Adrenal gland (tissue), 19 donors: ENCODE data around the gene SNX5. TPM values are rescaled to one million over a fixed set of nuclear protein-coding genes. Genes with fewer than 3 reads are reported as not detected.
A peak's percentile ranks its signal among the peaks of the same experiment; 100 is the strongest.

Experiments
- DNase-seq, 7 donors: peaks; one replicate each; pipeline ENCODE4 v3.0.0-alpha.2; 2019 to 2020
- H3K27ac ChIP-seq, 5 donors: fragments of 200-600 bp; sonication (generic) in 4 of 5; 1 replicate in 3 of 5; 2 replicates in 2 of 5; pipeline versions ENCODE4 v1.5.1 to v1.8.0; 2016 to 2020; ENCODE audit warnings: mild to moderate bottlenecking in 1 of 5
- H3K27me3 ChIP-seq: fragments of 200-600 bp; 2 replicates; pipeline ENCODE4 v1.8.0; 2021
- H3K36me3 ChIP-seq, 2 donors: fragments of 200-600 bp; replicated peaks in 1 of 2; 1 replicate in 1 of 2; 2 replicates in 1 of 2; pipeline versions ENCODE4 v1.5.1 to v1.8.0; 2018 to 2022
- H3K4me1 ChIP-seq, 2 donors: fragments of 200-600 bp; replicated peaks in 1 of 2; 1 replicate in 1 of 2; 2 replicates in 1 of 2; pipeline versions ENCODE4 v1.5.1 to v1.8.0; 2018 to 2021
- H3K4me3 ChIP-seq, 4 donors: fragments of 200-600 bp; sonication (generic) in 3 of 4; one replicate each; pipeline ENCODE4 v1.5.1; 2016 to 2018
- H3K9me3 ChIP-seq, 3 donors: fragments of 200-600 bp; sonication (generic) in 1 of 3; replicated peaks in 1 of 3; 1 replicate in 2 of 3; 2 replicates in 1 of 3; pipeline versions ENCODE4 v1.5.1 to v1.8.0; 2016 to 2021
- CTCF ChIP-seq, 6 experiments: fragments of 450-650 bp in 4 of 6; fragments of 200-600 bp in 2 of 6; sonication (generic) in 1 of 6; IDR thresholded peaks; 1 replicate in 5 of 6; 2 replicates in 1 of 6; pipeline versions ENCODE4 v1.5.1 to v1.8.0; 2016 to 2021; ENCODE audit warnings: antibody characterized with exemption in 6 of 6, mild to moderate bottlenecking in 2 of 6, moderate library complexity in 1 of 6
- POLR2A ChIP-seq, 2 donors: fragments of 450-650 bp; IDR thresholded peaks; one replicate each; pipeline ENCODE4 v1.6.1; 2017; ENCODE audit warnings: antibody characterized with exemption in 2 of 2, mild to moderate bottlenecking in 2 of 2, moderate library complexity in 1 of 2
- WGBS, 4 donors: extraction: QIAGEN DNeasy Blood & Tissue Kit in 2 of 4; methylation state at CpG; one replicate each; pipeline versions ENCODE4 v1.1.5 to v1.1.7; 2013 to 2017; 5-methylcytosine and 5-hydroxymethylcytosine counted together
- intact Hi-C, 2 donors: fragments of 100-400 bp; cut with DNase I; formaldehyde crosslinking; loops; one replicate each; pipeline versions ENCODE4 v1.14.1 to v1.15.0; 2022 to 2023
- long read RNA-seq, 10 donors: library from polyadenylated mRNA in 3 of 10; unstranded in 2 of 10; stranded (forward) in 1 of 10; transcript quantifications; one replicate each; pipeline ENCODE4 v2.0.0 and lab custom pipeline, GENCODE V29; 2021 to 2026
- polyA plus RNA-seq, 3 donors: library from polyadenylated mRNA; stranded (reverse); fragments of 200-250 nt in 2 of 3; fragments of 350-450 nt in 1 of 3; fragmentation: Illumina TruSeq in 1 of 3; extraction: RNeasy Lipid Tissue Mini Kit (QIAGEN cat#74804) in 1 of 3; gene quantifications; one replicate each; pipeline ENCODE4 v1.2.3, GENCODE V29; 2013 to 2014
- total RNA-seq, 9 donors: library from RNA; depleted of rRNA in 4 of 9; stranded (reverse); fragments of >200 nt in 4 of 9; fragments of 120-200 nt in 1 of 9; fragmentation: NEBNext Ultra II Directional in 1 of 9; extraction: Animal tissue kit (Norgen Biotek cat#: 25700) in 1 of 9; gene quantifications; one replicate each; pipeline versions ENCODE4 v1.1.0 to v1.2.4, GENCODE V29; 2013 to 2023
- donor health status: healthy with polysubstance abuse.
- donor health status: Bipolar disorder and iron deficiency.
- donor health status: DM: yes; HTN: yes; CAD: no.
- donor health status: DM: no; HTN: no; CAD: no.
- donor health status: DM: no; HTN: no; CAD: no.
- donor health status: DM: yes; HTN: yes; CAD: no.

Gene SNX5
- total RNA-seq (100 to 1,000 TPM; 103 to 201 (median 121) TPM), polyA plus RNA-seq (100 to 1,000 TPM; 144 to 162 (median 160) TPM)
- long read RNA-seq, donor 1, transcript SNX5-212 (2 exons, 1,321 nt): minor isoform, 7 of 176 reads
- long read RNA-seq, donor 1, transcript SNX5-218 (1 exons, 3,931 nt): minor isoform, 32 of 176 reads
- long read RNA-seq, donor 1, transcript SNX5-202 (14 exons, 2,288 nt): minor isoform, 9 of 176 reads
- long read RNA-seq, donor 1, transcript SNX5-201 (13 exons, 2,270 nt): major isoform, 37 of 176 reads
- long read RNA-seq, donor 1, partial matches to known transcripts: 67 of 176 reads
- long read RNA-seq, donor 1, other reads (novel, unspliced or antisense): 16 of 176 reads
- long read RNA-seq, donor 2, transcript SNX5-201 (13 exons, 2,270 nt): minor isoform, 25 of 76 reads
- long read RNA-seq, donor 2, transcript SNX5-218 (1 exons, 3,931 nt): major isoform, 38 of 76 reads
- long read RNA-seq, donor 2, transcript SNX5-202 (14 exons, 2,288 nt): minor isoform, 6 of 76 reads
- long read RNA-seq, donor 2, partial matches to known transcripts: 0 of 76 reads
- long read RNA-seq, donor 2, other reads (novel, unspliced or antisense): 0 of 76 reads
- long read RNA-seq, donor 3, transcript SNX5-201 (13 exons, 2,270 nt): major isoform, 36 of 76 reads
- long read RNA-seq, donor 3, transcript SNX5-218 (1 exons, 3,931 nt): minor isoform, 20 of 76 reads
- long read RNA-seq, donor 3, transcript SNX5-202 (14 exons, 2,288 nt): minor isoform, 7 of 76 reads
- long read RNA-seq, donor 3, partial matches to known transcripts: 5 of 76 reads
- long read RNA-seq, donor 3, other reads (novel, unspliced or antisense): 0 of 76 reads
- long read RNA-seq, donor 4, transcript SNX5-218 (1 exons, 3,931 nt): minor isoform, 5 of 117 reads
- long read RNA-seq, donor 4, transcript SNX5-201 (13 exons, 2,270 nt): major isoform, 85 of 117 reads
- long read RNA-seq, donor 4, partial matches to known transcripts: 9 of 117 reads
- long read RNA-seq, donor 4, other reads (novel, unspliced or antisense): 14 of 117 reads
- long read RNA-seq, donor 5, transcript SNX5-202 (14 exons, 2,288 nt): minor isoform, 32 of 439 reads
- long read RNA-seq, donor 5, transcript SNX5-201 (13 exons, 2,270 nt): major isoform, 353 of 439 reads
- long read RNA-seq, donor 5, transcript SNX5-217 (1 exons, 1,087 nt): minor isoform, 7 of 439 reads
- long read RNA-seq, donor 5, partial matches to known transcripts: 16 of 439 reads
- long read RNA-seq, donor 5, other reads (novel, unspliced or antisense): 26 of 439 reads
- long read RNA-seq, donor 6, transcript SNX5-202 (14 exons, 2,288 nt): minor isoform, 5 of 58 reads
- long read RNA-seq, donor 6, transcript SNX5-201 (13 exons, 2,270 nt): major isoform, 39 of 58 reads
- long read RNA-seq, donor 6, partial matches to known transcripts: 5 of 58 reads
- long read RNA-seq, donor 6, other reads (novel, unspliced or antisense): 5 of 58 reads
- long read RNA-seq, donor 7, transcript SNX5-212 (2 exons, 1,321 nt): minor isoform, 6 of 59 reads
- long read RNA-seq, donor 7, transcript SNX5-201 (13 exons, 2,270 nt): minor isoform, 16 of 59 reads
- long read RNA-seq, donor 7, transcript SNX5-202 (14 exons, 2,288 nt): minor isoform, 8 of 59 reads
- long read RNA-seq, donor 7, transcript SNX5-218 (1 exons, 3,931 nt): major isoform, 23 of 59 reads
- long read RNA-seq, donor 7, partial matches to known transcripts: 0 of 59 reads
- long read RNA-seq, donor 7, other reads (novel, unspliced or antisense): 0 of 59 reads
- long read RNA-seq, donor 8, transcript SNX5-202 (14 exons, 2,288 nt): minor isoform, 15 of 119 reads
- long read RNA-seq, donor 8, transcript SNX5-218 (1 exons, 3,931 nt): minor isoform, 25 of 119 reads
- long read RNA-seq, donor 8, transcript SNX5-201 (13 exons, 2,270 nt): major isoform, 63 of 119 reads
- long read RNA-seq, donor 8, partial matches to known transcripts: 10 of 119 reads
- long read RNA-seq, donor 8, other reads (novel, unspliced or antisense): 0 of 119 reads
- long read RNA-seq, donor 9, transcript SNX5-218 (1 exons, 3,931 nt): minor isoform, 31 of 96 reads
- long read RNA-seq, donor 9, transcript SNX5-202 (14 exons, 2,288 nt): minor isoform, 9 of 96 reads
- long read RNA-seq, donor 9, transcript SNX5-201 (13 exons, 2,270 nt): major isoform, 32 of 96 reads
- long read RNA-seq, donor 9, partial matches to known transcripts: 17 of 96 reads
- long read RNA-seq, donor 9, other reads (novel, unspliced or antisense): 0 of 96 reads
- long read RNA-seq, donor 10, transcript SNX5-218 (1 exons, 3,931 nt): major isoform, 15 of 37 reads
- long read RNA-seq, donor 10, transcript SNX5-201 (13 exons, 2,270 nt): major isoform, 15 of 37 reads
- long read RNA-seq, donor 10, partial matches to known transcripts: 0 of 37 reads
- long read RNA-seq, donor 10, other reads (novel, unspliced or antisense): 0 of 37 reads

GRCh38 chr20:17968366-17969277, at the start of gene SNX5, which contains the start of gene MGME1:
SNX5 (minus strand) TSS chr20:17968794; CDS start chr20:17968425, 369 bp downstream.
MGME1 (plus strand) TSS chr20:17969018; CDS start chr20:17969860, 842 bp downstream.
- peaks cover 57 to 69% of the 10 kb centered on the region in 2 donors for H3K4me1 ChIP-seq
- DNase-seq: peak; percentile 99 to 100 (median 100)
- no peaks in the 10 kb centered on the region for H3K36me3 ChIP-seq
- no peaks in the 10 kb centered on the region for H3K9me3 ChIP-seq
- 0 to 1% (median 0%) methylated on average over 19 to 96 of the region's 96 CpGs for WGBS, 4 donors
- peak within 1 kb of the TSS; percentile 94 to 99 (median 96) for H3K27ac ChIP-seq
- peak in 1 of 2 donors; percentile 76 for TF ChIP-seq POLR2A (IDR thresholded peaks at IDR 0.05)
- TF ChIP-seq CTCF (IDR thresholded peaks at IDR 0.05): no peak
- H3K27me3 ChIP-seq: no peaks in the 10 kb centered on the region
- intact Hi-C loops: no loop called here
- peak within 1 kb of the TSS; percentile 45 to 77 (median 70) for H3K4me3 ChIP-seq

GRCh38 chr20:18018100-18018499, 49.5 kb upstream of the SNX5 start:
- 76 to 80% (median 79%) methylated on average over 10 of the region's 10 CpGs for WGBS, 4 donors
- H3K4me1 ChIP-seq: no peaks in the 10 kb centered on the region
- TF ChIP-seq CTCF (IDR thresholded peaks at IDR 0.05) (no peak), POLR2A (IDR thresholded peaks at IDR 0.05) (no peak)
- H3K9me3 ChIP-seq: no peaks in the 10 kb centered on the region
- H3K27me3 ChIP-seq: no peaks in the 10 kb centered on the region
- H3K27ac ChIP-seq: no peak overlapping the region
- intact Hi-C loops: no loop called here
- DNase-seq: no peak
- no peak overlapping the region for H3K4me3 ChIP-seq
- no peaks in the 10 kb centered on the region for H3K36me3 ChIP-seq
